GM18951 (cell line): ENCODE measurements around the gene KIR3DL3.
"Not testable (repeated sequence)": the region's sequence is repeated elsewhere in the genome, so short reads cannot be mapped to it uniquely, and the experiment has no call there.

Experiments used
- POLR2A ChIP-seq: IDR thresholded peaks from 4 replicates; pipeline ENCODE4 v1.6.1; 2011; ENCODE audit warnings: mild to moderate bottlenecking; ENCODE audit not compliant: insufficient read length, insufficient read depth; ENCODE audit errors: extremely low read depth
- in situ Hi-C: fragments of 300-500 bp; cut with MboI; formaldehyde crosslinking; loops from one replicate; pipeline ENCODE4 v1.12.0; 2022; ENCODE audit warnings: low sequenced_read_pairs, mixed read lengths, inconsistent platforms; ENCODE audit not compliant: unreplicated experiment

Gene KIR3DL3

DNA sequence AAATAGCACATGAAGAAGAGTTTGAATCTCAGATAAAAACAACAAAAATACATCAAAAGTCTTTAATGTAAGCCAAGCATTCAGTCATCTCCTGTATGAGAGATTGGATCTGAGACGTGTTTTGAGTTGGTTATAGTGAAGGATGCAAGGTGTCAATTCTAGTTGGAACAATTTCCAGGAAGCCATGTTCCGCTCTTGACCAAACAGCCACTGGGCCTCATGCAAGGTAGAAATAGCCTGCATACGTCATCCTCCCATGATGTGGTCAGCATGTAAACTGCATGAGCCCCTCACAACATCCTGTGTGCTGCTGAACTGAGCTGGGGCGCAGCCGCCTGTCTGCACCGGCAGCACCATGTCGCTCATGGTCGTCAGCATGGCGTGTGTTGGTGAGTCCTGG lies at the start of gene KIR3DL3:
Gene KIR3DL3 (plus strand): TSS at position 301 of the 400 bp plus-strand sequence. CDS start 55 bp downstream, at position 356.
- TF ChIP-seq POLR2A, result no peak
- in situ Hi-C loops, result no loop called here

DNA sequence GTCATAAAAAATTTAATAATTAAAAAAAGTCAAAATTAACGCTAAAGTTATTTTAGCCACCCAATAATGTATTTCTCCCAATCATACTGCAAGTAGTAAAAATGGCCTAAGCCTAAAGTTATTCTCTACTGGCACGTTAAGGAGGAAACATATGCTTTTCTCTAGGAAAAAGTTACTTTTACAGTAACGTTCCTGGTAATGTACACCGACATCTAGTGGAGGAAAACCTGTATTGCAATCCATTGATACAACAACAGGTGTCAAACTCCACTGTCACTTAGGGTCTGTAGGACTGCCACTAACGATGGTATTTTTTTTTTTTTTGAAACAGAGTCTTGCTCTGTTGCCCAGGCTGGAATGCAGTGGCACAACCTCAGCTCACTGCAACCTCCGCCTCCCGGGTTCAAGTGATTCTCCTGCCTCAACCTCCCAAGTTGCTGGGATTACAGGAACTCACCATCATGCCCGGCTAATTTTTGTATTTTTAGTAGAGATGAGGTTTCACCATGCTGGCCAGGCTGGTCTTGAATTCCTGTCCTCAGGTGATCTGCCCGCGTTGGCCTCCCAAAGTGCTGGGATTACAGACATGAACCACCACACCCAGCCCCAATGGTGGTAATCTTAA lies 47.9 kb upstream of the KIR3DL3 start:
- in situ Hi-C loops, result not testable (repeated sequence)

DNA sequence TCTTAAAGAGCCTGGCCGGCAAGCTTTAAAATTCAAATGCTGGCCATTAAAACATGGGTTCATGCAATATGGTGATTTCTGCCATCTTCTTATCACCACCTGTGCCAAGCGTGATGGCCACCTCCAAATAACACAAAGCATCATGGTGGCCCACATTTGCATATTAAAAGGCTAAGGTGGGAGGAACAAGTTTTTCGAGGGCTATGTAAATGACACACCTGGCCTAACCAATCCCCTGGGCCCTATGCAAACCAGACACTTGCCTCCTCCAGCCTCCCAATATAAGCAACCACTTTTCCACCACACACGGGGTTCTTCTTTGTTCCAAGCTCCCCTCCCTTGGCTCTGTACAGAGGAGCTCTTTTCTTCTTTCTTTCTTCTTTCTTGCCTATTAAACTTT lies 47.0 kb upstream of the KIR3DL3 start:
- in situ Hi-C loops, result no loop called here
- no peak for TF ChIP-seq POLR2A

DNA sequence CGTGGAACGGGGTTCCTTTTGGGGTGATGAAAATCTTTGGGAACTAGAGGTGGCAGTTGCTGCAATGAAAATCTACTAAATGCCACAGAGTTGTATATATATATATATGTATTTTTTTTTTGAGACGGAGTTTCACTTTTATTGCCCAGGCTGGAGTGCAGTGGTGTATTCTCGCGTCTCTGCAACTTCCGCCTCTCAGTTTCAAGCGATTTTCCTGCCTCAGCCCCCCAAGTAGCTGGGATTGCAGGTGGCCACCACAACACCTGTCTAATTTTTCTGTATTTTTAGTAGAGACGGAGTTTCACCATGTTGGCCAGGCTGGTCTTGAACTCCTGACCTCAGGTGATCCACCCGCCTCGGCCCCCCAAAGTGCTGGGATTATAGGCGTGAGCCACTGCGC lies 42.6 kb upstream of the KIR3DL3 start:
- in situ Hi-C loops, result not testable (repeated sequence)

DNA sequence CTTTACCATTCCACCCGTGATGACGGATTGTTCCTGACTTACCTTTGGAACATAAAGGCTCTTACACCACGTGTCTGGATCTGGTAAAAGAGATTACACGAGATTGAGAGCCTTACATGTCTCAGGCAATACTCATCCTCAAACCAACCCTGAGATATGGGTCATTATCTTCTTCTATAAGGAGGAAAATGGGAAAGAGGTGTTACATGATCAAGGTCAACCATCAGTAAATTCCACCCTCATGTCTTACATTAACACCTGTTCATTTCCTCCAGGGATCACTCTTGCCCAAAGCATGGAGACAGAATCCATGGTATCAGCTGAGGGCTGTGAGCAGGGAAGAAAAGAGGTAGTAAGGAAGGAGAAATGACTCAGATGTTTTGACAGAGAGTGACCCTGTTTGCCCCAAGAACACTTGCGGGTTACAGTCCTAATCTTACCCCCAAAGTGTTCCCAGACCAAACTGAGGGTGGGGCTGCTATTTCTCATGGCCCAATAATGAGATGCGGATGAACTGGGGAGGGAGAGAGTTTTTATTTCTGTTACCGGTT lies 41.9 kb upstream of the KIR3DL3 start:
- in situ Hi-C loops, result no loop called here
- no peak for TF ChIP-seq POLR2A

DNA sequence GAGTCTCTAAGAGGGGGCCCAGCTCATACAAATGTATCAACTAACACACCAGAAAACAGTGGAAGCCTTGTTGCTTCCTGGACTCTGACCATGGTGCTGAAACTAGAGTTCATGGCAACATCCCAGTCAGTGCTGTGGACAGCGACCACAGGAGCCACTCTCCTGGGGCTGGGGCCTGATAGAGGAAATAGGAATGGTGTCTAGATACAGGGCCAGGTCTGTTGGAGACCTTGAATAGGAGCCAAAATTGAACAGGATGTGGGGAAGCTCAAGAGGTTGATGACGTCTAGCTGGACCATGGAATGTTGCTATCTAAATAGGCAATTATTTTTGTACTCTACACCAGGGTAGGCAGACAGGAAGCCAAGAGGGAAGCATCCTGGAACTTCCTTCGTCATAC lies 39.7 kb upstream of the KIR3DL3 start:
- in situ Hi-C loops, result no loop called here
- TF ChIP-seq POLR2A, result no peak

DNA sequence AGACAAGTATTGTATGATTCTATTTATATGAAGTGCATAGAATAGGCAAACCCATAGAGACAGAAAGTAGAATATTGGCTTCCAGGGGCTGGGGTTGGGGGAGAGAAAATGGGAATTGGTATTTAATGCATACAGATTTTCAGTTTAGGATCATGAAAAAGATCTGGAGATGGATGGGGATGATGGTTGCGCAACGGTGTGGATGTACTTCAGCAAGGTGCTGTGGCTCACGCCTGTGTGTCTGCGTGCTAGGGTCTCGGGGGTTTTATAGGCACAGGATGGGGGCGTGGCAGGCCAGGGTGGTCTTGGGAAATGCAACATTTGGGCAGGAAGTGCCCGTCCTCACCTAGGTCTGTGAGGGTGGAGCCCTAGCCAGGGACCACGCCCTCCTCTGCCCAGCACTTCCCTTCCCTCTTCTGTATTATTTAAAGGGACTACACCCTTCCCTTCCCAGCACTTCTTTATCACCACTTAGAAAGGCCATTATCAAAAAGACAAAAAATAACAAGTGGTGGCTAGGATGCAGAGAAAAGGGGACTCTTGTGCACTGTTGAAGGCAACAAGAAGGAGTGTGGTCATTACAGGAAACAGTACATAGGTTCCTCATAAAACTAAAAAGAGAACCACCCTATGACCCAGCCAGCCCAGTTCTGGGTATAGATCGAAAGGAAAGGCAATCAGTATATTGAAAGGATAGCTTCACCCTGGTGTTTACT lies 32.5 kb upstream of the KIR3DL3 start:
- TF ChIP-seq POLR2A, result no peak
- in situ Hi-C loops, result no loop called here

DNA sequence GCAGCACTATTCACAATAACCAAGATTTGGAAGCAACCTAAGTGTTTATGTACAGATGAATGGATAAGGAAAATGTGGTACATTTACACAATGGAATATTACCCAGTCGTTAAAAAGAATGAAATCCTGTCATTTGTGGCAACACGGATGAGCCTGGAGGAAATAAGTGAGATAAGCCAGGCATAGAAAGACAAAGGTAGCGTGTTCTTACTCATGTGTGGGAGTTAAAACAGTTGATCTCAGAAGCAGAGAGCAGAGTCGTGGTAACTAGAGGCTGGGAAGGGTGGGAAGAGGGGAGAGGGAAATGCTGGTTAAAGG lies 32.0 kb upstream of the KIR3DL3 start:
- no peak for TF ChIP-seq POLR2A
- in situ Hi-C loops, result no loop called here

DNA sequence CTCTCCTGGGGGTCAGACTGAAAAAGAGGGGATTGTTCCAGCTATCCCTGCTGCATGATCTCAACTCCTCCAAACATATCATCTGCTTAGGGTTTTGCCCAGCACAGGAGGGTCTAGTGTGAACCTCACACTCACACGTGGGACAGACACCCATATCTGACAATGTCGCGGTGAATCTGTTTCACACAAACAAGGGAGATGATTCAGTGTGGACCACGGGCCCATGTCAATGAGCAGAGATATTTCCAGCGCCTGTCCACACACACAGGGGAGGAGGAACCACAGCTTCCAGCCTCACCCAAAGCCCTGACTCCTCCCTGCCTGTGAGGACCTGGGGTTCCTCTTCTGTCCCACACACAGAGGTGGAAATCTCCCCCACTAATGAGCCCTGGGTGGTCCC lies 29.6 kb upstream of the KIR3DL3 start:
- in situ Hi-C loops, result no loop called here

DNA sequence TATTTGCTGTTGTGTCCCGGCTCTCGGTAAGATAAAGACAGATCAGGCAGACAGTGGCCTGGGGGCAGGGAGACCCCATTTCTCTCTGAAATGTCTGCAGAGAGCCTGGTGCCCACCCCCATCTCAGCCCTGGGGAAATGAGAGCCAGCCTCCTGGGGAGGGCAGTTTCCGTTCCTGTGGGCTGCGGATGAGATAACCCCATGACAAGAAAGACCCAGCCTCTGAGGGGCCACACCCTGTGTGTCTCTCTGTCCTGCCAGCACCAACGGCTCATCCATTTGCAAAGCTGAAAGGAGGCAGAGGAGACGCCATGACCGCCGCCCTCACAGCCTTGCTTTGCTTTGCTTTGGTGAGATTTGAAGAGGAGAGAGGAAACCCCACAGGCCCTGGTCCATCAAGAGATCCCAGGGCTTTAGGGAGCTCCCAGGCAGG lies 28.1 kb upstream of the KIR3DL3 start:
- TF ChIP-seq POLR2A, result no peak
- in situ Hi-C loops, result no loop called here

More for the DNA sequence above, 29.6 kb upstream of the KIR3DL3 start:
- TF ChIP-seq POLR2A, result no peak

DNA sequence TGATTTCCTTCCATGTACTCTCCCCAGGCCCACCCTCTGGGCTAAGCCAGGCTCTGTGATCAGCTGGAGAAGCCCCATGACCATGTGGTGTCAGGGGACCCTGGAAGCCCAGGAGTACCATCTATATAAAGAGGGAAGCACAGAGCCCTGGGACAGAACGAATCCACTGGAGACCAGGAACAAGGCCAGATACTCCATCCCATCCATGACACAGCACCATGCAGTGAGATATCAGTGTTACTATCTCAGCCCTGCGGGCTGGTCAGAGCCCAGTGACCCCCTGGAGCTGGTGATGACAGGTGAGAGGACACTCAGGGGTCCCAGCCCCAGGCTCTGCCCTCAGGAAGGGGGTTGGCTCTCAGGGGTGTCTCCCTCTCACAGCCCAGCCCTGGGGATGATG lies 27.5 kb upstream of the KIR3DL3 start:
- in situ Hi-C loops, result no loop called here
- no peak for TF ChIP-seq POLR2A

DNA sequence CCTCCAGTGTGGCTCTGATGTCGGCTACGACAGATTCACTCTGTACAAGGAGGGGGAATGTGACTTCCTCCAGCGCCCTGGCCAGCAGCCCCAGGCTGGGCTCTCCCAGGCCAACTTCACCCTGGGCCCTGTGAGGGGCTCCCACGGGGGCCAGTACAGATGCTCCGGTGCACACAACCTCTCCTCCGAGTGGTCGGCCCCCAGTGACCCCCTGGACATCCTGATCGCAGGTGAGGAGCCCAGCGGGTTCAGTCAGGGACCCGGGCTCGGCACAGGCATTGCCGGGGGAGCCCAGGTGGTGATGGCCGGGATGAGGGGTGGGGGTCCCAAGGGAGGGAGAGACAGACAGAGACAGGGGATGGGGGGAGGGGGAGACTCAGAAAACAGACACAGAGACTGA lies 26.5 kb upstream of the KIR3DL3 start:
- in situ Hi-C loops, result not testable (repeated sequence)

DNA sequence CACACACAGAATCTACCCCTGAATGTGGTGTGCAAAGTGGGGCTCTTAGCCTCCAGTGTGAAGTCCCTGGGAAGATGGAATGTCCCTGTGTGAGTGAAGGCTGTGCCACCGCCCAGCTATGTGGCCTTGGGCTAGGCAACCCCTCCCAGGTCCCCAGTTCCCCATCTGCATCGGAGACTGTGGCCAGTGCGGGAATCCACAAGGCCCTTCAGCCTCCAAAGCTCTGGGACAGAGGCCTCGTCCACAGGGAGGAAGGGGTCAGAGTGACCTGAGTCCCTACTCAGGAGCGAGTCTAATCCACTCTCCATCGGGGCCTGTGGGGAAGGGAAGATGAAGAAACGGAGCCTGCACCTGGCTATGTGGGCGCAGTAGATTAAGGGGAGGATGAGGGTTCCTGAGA lies 19.3 kb upstream of the KIR3DL3 start:
- TF ChIP-seq POLR2A, result no peak
- in situ Hi-C loops, result no loop called here

DNA sequence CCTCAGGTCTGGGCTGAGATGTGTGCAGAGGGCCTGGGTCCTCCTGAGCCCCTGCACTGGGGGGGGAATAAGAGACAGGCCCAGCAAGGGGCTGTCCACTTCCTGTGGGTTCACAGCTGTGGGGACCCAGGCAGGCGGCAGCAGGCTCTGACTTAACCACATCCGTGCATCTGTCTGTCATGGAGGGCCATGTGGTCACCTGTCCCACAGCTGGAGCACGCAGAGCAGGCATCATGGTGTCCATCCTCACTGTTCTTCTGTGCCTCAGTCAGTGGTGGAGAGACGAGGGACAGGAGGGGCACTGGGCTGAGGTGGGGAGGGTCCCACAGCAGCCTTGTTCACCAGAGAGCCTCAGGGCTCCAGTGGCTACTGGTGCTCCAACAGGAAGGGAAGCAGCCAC lies 16.3 kb upstream of the KIR3DL3 start:
- TF ChIP-seq POLR2A, result no peak
- in situ Hi-C loops, result no loop called here
